Activated CD4-positive, alpha-beta T cell treated with anti-CD3 and anti-CD28 coated beads for 48 hours (primary cell): ENCODE results near the gene CDK6.
A peak's percentile ranks its signal among the peaks of the same experiment; 100 is the strongest.

Experiments
- DNase-seq: peaks from one replicate; pipeline ENCODE4 v3.0.0-alpha.2; 2020

Gene CDK6

DNA sequence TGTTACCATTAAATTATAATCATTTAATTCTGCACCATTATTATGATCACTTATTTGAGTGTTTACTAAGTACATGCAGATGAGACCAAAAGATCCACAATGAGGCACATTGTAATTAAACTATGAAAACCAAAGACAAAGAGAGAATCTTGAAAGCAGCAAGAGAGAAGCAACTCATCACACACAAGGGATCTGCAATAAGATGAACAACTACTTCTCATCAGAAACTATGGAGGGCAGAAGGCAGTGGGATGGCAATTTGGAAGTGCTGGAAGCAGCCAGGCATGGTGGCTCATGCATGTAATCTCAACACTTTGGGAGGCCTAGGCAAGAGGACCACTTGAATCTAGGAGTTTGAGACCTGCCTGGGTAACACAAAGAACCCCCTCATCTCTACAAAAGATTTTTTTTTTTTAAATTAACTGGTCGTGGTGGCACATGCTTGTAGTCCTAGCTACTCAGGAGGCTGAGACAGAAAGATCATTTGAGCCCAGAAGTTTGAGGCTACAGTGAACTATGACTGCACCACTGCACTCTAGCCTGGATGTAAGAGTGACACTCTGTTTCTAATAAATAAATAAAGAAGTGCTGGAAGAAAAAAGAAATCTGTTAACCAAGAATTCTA lies 47.7 kb downstream of the CDK6 start:
- DNase-seq = no peak

- no peak for DNase-seq
Observed at GRCh38 chr7:92785923-92786322, 50.5 kb downstream of the CDK6 start.

GRCh38 chr7:92784935-92785334 lies 51.4 kb downstream of the CDK6 start:
- DNase-seq = no peak

GRCh38 chr7:92783260-92784201 lies 52.8 kb downstream of the CDK6 start:
- DNase-seq = no peak

GRCh38 chr7:92782855-92783254 lies 53.5 kb downstream of the CDK6 start:
- no peak for DNase-seq

DNA sequence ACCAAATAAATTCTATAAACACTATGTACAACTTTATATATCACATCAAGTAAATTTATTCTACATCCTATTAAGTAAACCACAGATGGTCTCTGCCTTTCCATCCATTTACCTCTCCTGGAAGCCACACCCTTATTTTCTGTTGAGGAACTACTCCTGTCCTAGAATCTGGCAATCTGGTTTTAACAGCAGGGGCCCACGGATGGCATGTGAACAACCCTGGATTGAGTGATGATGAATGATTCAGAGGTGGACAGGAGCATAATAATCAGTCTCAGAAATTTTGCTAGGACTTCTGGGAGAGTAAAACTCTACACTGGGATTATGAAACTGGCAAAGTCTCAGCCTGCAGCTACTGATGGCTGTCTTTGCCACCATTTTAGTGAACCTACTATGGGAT lies 54.1 kb downstream of the CDK6 start:
- DNase-seq = no peak

GRCh38 chr7:92781117-92781720 lies 55.2 kb downstream of the CDK6 start:
- no peak for DNase-seq

- no peak for DNase-seq
Observed at GRCh38 chr7:92778972-92779371, 57.4 kb downstream of the CDK6 start.

DNA sequence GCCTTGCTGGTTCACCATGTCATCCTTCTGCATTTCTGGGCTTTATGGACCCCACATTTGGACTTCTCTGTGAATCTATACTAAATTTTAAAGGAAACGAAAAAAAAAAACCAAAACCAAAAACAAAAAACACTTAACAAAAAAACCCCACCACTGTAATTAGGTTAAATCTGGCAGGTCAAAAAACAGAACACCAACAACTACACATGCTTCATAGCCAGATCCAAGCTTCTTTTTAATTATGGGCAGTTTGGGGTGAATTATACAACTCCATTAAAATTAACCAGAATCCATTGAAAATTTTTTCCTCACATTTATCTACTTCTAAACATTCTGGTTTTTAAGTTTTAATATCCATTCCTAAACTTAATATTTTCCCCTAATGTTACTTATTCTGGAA lies 58.4 kb downstream of the CDK6 start:
- DNase-seq = no peak

GRCh38 chr7:92773808-92774207 lies 62.6 kb downstream of the CDK6 start:
- no peak for DNase-seq

DNA sequence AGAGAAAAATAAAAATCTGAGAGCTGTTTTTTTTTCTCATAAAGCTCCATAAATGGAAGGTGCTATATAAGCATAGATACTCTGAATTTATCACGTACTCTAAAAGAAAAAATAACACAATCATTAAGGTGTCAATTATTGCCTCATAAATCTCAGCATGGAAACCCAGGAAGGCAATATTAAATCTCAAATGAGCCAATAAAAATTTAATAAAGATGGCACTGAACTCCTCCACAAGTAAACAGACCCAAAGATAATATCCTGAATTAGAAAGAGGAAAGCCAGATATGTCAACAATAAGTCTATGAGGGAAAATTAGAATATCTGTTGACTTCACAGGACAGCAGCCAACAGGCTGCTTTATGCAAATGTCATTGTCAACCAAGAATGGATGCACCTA lies 66.5 kb downstream of the CDK6 start:
- DNase-seq = no peak

GRCh38 chr7:92769394-92769699 lies 67.0 kb downstream of the CDK6 start:
- DNase-seq = no peak

- DNase-seq = peak; percentile 58
Observed at GRCh38 chr7:92768501-92769393, 67.6 kb downstream of the CDK6 start.

DNA sequence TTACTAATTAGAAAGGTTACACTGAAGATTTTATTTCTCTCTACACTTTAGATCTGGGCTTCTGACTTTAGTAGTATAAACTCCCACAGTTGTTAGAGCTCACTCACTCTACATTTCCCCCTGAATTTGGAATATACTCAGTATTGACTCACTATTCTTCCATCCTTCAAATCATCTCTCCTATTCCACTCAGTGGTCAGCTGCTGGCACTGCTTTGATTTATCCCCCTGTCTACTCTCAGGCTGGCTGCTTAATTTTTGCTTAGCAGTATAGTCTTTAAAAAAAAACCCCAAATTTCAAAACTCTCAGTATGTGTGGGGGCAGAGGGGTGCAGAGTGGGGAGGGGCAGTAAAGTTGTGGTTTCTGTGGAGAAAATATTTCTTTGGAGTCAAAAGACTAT lies 68.9 kb downstream of the CDK6 start:
- no peak for DNase-seq

DNA sequence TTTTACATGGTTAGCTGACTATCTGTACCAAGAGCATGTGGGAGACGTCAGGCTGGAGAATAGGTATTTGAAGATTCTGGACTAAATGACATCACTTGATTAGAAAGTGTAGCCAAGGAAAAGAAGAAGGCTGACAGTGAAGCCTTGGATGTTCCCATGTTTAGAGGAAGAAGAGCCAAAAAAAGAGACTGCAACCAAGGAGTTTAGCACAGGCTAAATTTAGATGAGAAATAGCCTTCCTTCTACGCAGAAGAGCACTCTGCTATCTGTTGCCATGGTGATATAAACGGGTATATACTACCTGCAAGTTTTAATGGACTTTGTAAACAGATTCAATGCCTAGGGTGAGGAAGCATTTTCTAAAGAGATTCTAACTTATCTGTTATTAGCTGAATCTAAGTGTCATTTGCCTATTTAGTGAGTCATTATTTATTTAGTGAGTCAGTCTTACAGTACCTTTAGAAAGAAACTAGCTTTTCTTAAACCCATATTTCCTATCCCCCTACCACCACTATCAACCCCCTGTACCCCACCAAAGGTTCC lies 69.8 kb downstream of the CDK6 start:
- DNase-seq = no peak

GRCh38 chr7:92765725-92766124 lies 70.6 kb downstream of the CDK6 start:
- DNase-seq = no peak

DNA sequence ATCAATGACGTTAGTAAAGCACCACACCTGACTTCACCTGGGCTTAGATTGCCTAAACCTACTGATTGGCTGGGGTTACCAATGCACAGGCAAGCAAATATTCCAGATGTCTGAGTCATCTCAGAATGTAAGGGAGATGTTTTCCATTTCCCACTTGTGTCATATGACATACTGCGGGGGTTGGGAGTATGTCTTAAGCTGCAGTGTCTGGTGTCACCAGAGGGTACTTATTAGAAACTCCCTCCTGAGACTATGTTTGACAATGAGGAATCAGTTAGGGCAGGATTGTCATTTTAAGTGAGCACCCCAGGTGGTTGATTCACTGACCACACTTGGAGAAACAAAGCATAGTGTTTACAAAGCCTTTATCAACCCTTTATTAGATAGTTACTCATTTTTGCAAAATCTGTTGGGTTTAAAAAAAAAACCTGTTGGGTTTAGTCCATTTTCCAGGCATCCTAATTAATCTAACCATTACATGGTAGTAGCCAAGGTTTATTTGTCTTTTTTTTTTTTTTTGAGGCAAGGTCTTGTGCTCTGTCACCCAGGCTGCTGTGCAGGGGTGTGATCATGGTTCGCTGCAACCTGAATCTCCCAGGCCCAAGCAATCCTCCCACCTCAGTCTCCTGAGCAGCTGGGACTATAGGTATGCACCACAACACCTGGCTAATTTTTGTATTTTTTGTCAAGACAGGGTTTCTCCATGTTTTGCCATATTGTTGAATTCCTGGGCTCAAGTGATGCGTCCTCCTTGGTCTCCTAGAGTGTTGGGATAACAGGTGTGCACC lies 72.5 kb downstream of the CDK6 start:
- no peak for DNase-seq

- DNase-seq = no peak
Observed at GRCh38 chr7:92762851-92763250, 73.5 kb downstream of the CDK6 start.

DNA sequence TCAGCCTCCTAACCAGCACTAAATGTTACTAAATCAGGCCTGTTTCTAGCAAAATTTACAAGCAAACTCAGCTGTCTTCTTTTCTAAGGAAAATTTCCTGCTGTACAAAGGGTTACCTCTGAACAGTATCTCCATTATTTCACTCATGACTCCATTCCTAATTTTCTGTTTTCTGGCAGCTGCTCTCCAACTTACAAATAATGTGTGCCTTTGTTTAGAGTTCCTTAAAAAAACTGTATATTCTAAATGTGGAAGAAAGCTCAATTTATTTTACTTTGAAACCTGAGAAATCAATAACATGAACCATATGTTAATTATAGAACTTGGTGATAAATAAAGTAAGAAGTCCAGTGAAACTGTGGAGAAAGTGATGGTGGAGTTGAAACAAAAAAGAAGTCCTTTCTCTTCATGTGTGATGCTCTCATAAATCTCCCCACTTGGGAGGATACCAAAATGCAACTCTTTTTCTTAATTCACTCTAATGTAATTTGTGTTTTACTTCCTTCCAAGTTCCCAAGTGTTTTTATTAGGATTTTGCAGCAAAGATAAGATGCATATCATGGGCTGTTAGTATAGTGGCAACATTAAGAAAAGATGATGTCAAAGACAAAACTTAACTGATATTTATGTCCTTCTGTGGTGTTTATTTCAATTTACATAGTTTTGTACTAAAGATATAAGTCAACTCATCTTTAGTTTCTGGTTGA lies 74.8 kb downstream of the CDK6 start:
- no peak for DNase-seq

GRCh38 chr7:92758796-92759431 lies 77.5 kb downstream of the CDK6 start:
- DNase-seq = no peak
